Pancreas (tissue), 10 donors: ENCODE measurements around the gene TMPRSS2. TPM values are rescaled to one million over a fixed set of nuclear protein-coding genes. Genes with fewer than 3 reads are reported as not detected.

Experiments used
- ATAC-seq, 4 donors: fragments of 200-7000 bp; cut with Tn5 transposase; one replicate each; pipeline versions ENCODE4 v1.8.0 to v1.9.1; 2020; ENCODE audit warnings: mild to moderate bottlenecking in 4 of 4, moderate library complexity in 4 of 4
- DNase-seq, 6 donors: peaks; one replicate each; pipeline ENCODE4 v3.0.0-alpha.2; 2020
- FAIRE-seq: peaks from 2 replicates; lab custom pipeline; 2012; peaks lifted over from hg19 to GRCh38; lab: Jason Lieb, UNC
- H3K27ac ChIP-seq, 4 donors: fragments of 200-600 bp; sonication (generic); 1 replicate in 3 of 4; 2 replicates in 1 of 4; pipeline versions ENCODE4 v1.5.0 to v1.8.0; 2020
- H3K27me3 ChIP-seq, 4 donors: fragments of 200-600 bp; one replicate each; pipeline ENCODE4 v1.8.0; 2021
- H3K36me3 ChIP-seq, 3 donors: fragments of 200-600 bp; sonication (generic) in 1 of 3; one replicate each; pipeline versions ENCODE4 v1.5.0 to v1.8.0; 2020 to 2021
- H3K4me1 ChIP-seq, 3 donors: fragments of 200-600 bp; one replicate each; pipeline ENCODE4 v1.8.0; 2021
- H3K4me3 ChIP-seq, 4 donors: fragments of 200-600 bp; sonication (generic) in 2 of 4; one replicate each; pipeline versions ENCODE4 v1.5.0 to v1.8.0; 2020 to 2021
- H3K9me3 ChIP-seq, 4 donors: fragments of 200-600 bp; one replicate each; pipeline ENCODE4 v1.8.0; 2021
- WGBS, 2 donors: extraction: QIAGEN DNeasy Blood & Tissue Kit; methylation state at CpG; one replicate each; pipeline ENCODE4 v1.1.7; 2013; 5-methylcytosine and 5-hydroxymethylcytosine counted together
- intact Hi-C, 3 donors: fragments of 100-400 bp; cut with DNase I; formaldehyde crosslinking; loops; one replicate each; pipeline versions ENCODE4 v1.11.1 to v1.14.2; 2022
- polyA plus RNA-seq, 2 donors: library from polyadenylated mRNA; stranded (reverse); fragments of 200-250 nt; gene quantifications; one replicate each; pipeline ENCODE4 v1.2.3, GENCODE V29; 2013
- total RNA-seq, 6 donors: library from RNA; stranded (reverse); fragmentation: NEBNext Ultra II Directional in 4 of 6; extraction: Animal tissue kit (Norgen Biotek cat#: 25700) in 4 of 6; gene quantifications; one replicate each; pipeline versions ENCODE4 v1.2.1 to v1.2.4, GENCODE V29; 2021 to 2023
- TF ChIP-seq, protein P1 (sequence below), 4 donors: fragments of 200-600 bp; sonication (generic) in 3 of 4; IDR thresholded peaks; one replicate each; pipeline versions ENCODE4 v1.5.0 to v1.8.0; 2021; ENCODE audit warnings: antibody characterized with exemption in 4 of 4
- donor health status: healthy with polysubstance abuse.
- donor health status: DM: no; HTN: no; CAD: no; lungs with moderate emphysema.
- donor health status: DM: no; HTN: no; CAD: no.
- donor health status: control.
- donor health status: control.
- donor health status: Bipolar disorder and iron deficiency.
- donor health status: DM: yes; HTN: yes; CAD: no.
- donor health status: DM: no; HTN: no; CAD: no.
- donor health status: DM: no; HTN: no; CAD: no.
- donor health status: DM: yes; HTN: yes; CAD: no.

TMPRSS2 gene
- total RNA-seq: 10 to 100 TPM; 44.9 to 88.8 (median 75.2) TPM
- 10 to 100 TPM; 42.2 to 65.1 TPM for polyA plus RNA-seq

DNA sequence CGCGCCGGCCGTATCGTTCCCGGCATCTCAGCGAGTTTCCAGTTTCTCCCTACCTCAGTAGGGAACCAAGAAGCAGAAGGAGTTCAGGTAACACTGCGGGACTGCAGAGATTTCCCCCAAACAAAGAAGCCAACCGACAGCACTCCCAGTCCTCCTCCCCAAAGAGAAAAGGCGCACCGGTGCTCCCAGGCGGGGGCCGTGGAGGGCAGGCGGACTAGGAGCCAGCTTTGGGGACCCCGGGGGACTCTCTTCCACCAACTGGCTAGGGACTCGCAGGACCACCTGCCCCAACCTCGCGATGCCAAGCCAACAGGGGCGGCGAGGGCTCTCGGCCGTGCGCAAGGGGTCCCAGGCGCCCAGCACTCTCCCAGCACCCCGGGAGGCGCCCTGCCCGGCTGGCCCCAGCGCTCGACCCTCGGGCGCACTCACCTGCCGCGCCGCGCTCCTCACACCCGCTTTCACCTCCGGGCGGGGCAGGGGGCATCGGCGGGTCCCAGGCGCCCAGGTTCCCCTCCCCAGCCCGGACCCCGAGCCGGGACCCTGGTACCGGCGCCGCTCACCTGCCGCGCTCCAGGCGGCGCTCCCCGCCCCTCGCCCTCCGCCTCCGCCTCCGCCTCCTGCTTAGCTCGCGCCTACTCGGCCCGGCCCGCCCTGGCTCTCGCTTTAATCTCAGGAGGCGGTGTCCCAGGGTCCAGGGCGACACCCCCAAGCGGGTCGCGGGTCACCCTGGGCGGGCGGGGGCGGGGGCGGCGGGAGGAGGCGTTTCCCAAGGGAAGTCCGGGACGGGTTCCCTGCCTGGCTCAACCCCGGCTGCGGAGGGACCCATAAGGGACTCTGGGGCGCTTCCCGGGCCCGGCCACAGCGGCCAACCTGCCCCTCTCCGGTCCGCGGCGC is at the start of gene TMPRSS2:
Gene TMPRSS2 (minus strand): TSS at position 638 of the 894 bp plus-strand sequence. CDS start 10,025 bp downstream, outside the sequence.
- Histone ChIP-seq H3K27me3 (no peaks in the 10 kb centered on the region), H3K4me1 (peaks cover 37 to 53% (median 52%) of the 10 kb centered on the region in 3 donors), H3K27ac (peak within 1 kb of the TSS; percentile 84 to 95 (median 90)), H3K4me3 (peak within 1 kb of the TSS; percentile 60 to 85 (median 72)), H3K36me3 (no peaks in the 10 kb centered on the region), H3K9me3 (no peaks in the 10 kb centered on the region)
- 0 to 1% methylated on average over 63 to 85 of the region's 85 CpGs for WGBS, 2 donors
- TF ChIP-seq, protein P1, sequence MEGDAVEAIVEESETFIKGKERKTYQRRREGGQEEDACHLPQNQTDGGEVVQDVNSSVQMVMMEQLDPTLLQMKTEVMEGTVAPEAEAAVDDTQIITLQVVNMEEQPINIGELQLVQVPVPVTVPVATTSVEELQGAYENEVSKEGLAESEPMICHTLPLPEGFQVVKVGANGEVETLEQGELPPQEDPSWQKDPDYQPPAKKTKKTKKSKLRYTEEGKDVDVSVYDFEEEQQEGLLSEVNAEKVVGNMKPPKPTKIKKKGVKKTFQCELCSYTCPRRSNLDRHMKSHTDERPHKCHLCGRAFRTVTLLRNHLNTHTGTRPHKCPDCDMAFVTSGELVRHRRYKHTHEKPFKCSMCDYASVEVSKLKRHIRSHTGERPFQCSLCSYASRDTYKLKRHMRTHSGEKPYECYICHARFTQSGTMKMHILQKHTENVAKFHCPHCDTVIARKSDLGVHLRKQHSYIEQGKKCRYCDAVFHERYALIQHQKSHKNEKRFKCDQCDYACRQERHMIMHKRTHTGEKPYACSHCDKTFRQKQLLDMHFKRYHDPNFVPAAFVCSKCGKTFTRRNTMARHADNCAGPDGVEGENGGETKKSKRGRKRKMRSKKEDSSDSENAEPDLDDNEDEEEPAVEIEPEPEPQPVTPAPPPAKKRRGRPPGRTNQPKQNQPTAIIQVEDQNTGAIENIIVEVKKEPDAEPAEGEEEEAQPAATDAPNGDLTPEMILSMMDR (IDR thresholded peaks at IDR 0.05): no peak
- peak; percentile 90 to 97 (median 93) for DNase-seq
- intact Hi-C loops: no loop called here
- no peak for FAIRE-seq
- peak; percentile 72 to 81 (median 78) for ATAC-seq

- Histone ChIP-seq H3K27ac (peak overlapping the region in 1 of 4 donors; percentile 1), H3K27me3 (no peaks in the 10 kb centered on the region), H3K9me3 (no peaks in the 10 kb centered on the region), H3K36me3 (no peaks in the 10 kb centered on the region), H3K4me3 (no peak overlapping the region), H3K4me1 (peaks cover 0 to 6% (median 0%) of the 10 kb centered on the region in 3 donors)
- intact Hi-C loops: no loop called here
- TF ChIP-seq, protein P1 (IDR thresholded peaks at IDR 0.05): no peak
- FAIRE-seq (no peak), ATAC-seq (peak in 1 of 4 donors; percentile 26), DNase-seq (no peak)
- WGBS, 2 donors: 85 to 93% methylated on average over 1 of the region's 1 CpG
These were observed 47.1 kb upstream of the TMPRSS2 start for GRCh38 chr21:41555057-41555456.

- Histone ChIP-seq H3K4me1 (peaks cover 0 to 3% (median 0%) of the 10 kb centered on the region in 3 donors), H3K27ac (no peak overlapping the region), H3K9me3 (no peaks in the 10 kb centered on the region), H3K4me3 (no peak overlapping the region), H3K36me3 (no peaks in the 10 kb centered on the region), H3K27me3 (no peaks in the 10 kb centered on the region)
- TF ChIP-seq, protein P1 (IDR thresholded peaks at IDR 0.05): no peak
- FAIRE-seq (no peak), DNase-seq (no peak), ATAC-seq (no peak)
- 85 to 87% methylated on average over 6 of the region's 6 CpGs for WGBS, 2 donors
- intact Hi-C loops: no loop called here
These were observed 44.3 kb upstream of the TMPRSS2 start for GRCh38 chr21:41552254-41552653.

DNA sequence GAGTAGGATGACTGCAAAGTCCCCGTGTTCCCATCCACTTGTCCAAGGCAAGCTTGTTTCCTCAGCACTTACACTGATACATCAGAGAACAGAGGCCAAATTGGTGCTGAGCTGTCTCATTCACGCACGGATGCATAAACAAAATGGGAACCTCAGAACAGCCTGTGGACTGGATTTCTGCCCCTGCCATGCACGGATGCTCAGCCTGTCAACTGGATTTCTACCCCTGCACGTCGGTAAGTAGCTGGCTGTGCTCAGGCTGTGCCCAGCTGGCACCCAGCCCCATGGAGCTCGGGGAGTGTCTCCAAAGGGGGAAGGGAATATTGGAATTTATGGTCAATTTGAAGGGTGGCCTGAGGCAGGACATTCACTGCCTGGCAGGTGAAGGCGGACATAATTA is 40.8 kb upstream of the TMPRSS2 start:
- FAIRE-seq: no peak
- no peak overlapping the region for H3K27ac ChIP-seq
- H3K27me3 ChIP-seq: no peaks in the 10 kb centered on the region
- 72 to 78% methylated on average over 8 of the region's 8 CpGs for WGBS, 2 donors
- H3K36me3 ChIP-seq: no peaks in the 10 kb centered on the region
- H3K4me1 ChIP-seq: peaks cover 0 to 5% (median 5%) of the 10 kb centered on the region in 3 donors
- no peak for ATAC-seq
- TF ChIP-seq, protein P1 (IDR thresholded peaks at IDR 0.05): no peak
- no peaks in the 10 kb centered on the region for H3K9me3 ChIP-seq
- intact Hi-C loops: no loop called here
- no peak overlapping the region for H3K4me3 ChIP-seq
- DNase-seq: no peak
